ENCODE results near the gene TTC39C.

DNA sequence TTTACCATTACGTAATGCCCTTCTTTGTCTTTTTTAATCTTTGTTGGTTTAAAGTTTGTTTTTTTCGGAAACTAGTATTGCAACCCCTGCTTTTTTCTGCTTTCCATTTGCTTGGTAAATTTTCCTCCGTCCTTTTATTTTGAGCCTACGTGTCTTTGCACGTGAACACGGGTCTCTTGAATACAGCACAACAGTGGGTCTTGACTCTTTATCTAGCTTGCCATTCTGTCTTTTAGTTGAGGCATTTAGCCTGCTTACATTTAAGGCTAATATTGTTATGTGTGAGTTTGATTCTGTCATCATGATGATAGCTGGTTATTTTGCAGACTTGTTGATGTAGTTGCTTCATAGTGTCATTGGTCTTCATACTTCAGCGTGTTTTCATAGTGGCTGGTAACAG is 37.5 kb upstream of the TTC39C start:
- no peak for TF ChIP-seq KDM5A (IDR thresholded peaks at IDR 0.05)
- TF ChIP-seq ZFP36 (IDR thresholded peaks at IDR 0.05; ENCODE audit: borderline replicate concordance, partially characterized antibody) = no peak
- TF ChIP-seq POLR2A (IDR thresholded peaks at IDR 0.05; ENCODE audit: low read length) = no peak
- TF ChIP-seq RAD21 (conservative IDR thresholded peaks at IDR 0.05 in 1 of 2, IDR thresholded peaks at IDR 0.05 in 1 of 2) = no peak
- TF ChIP-seq, protein P1, sequence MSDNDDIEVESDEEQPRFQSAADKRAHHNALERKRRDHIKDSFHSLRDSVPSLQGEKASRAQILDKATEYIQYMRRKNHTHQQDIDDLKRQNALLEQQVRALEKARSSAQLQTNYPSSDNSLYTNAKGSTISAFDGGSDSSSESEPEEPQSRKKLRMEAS (IDR thresholded peaks at IDR 0.05) = no peak
- TF ChIP-seq CHD2 (IDR thresholded peaks at IDR 0.05; ENCODE audit: low read length, partially characterized antibody) = no peak
- TF ChIP-seq ESRRA (IDR thresholded peaks at IDR 0.05; ENCODE audit: borderline replicate concordance, low read length) = no peak
- no peak for TF ChIP-seq MAZ (IDR thresholded peaks at IDR 0.05; ENCODE audit: borderline replicate concordance, low read depth, low read length)
- TF ChIP-seq RFX5 (IDR thresholded peaks at IDR 0.05) = no peak
